Esophagus (tissue), 2 donors: ENCODE results near the gene DNAJB6. TPM values are rescaled to one million over a fixed set of nuclear protein-coding genes. Genes with fewer than 3 reads are reported as not detected.

Source experiments
- H3K27ac ChIP-seq, 2 donors: one replicate each; pipeline ENCODE4 v1.5.1; 2013; ENCODE audit warnings: low read depth in 2 of 2, mild to moderate bottlenecking in 2 of 2, inconsistent platforms in 1 of 2, low read length in 1 of 2, moderate library complexity in 1 of 2
- H3K27me3 ChIP-seq, 2 donors: one replicate each; pipeline ENCODE4 v1.6.1; 2013; ENCODE audit warnings: low read length in 2 of 2, control low read depth in 1 of 2, mild to moderate bottlenecking in 1 of 2; ENCODE audit not compliant: insufficient read depth in 2 of 2, control insufficient read depth in 1 of 2
- H3K36me3 ChIP-seq, 2 donors: one replicate each; pipeline ENCODE4 v1.6.1; 2013; ENCODE audit warnings: low read length in 1 of 2; ENCODE audit not compliant: control insufficient read depth in 2 of 2, insufficient read depth in 2 of 2
- H3K4me1 ChIP-seq, 2 donors: one replicate each; pipeline ENCODE4 v1.6.1; 2013; ENCODE audit warnings: low read length in 1 of 2; ENCODE audit not compliant: control insufficient read depth in 2 of 2, insufficient read depth in 2 of 2
- H3K4me3 ChIP-seq, 2 donors: one replicate each; pipeline ENCODE4 v1.5.1; 2013; ENCODE audit warnings: low read length in 2 of 2, mild to moderate bottlenecking in 2 of 2, low read depth in 1 of 2, moderate library complexity in 1 of 2
- H3K9me3 ChIP-seq, 2 donors: one replicate each; pipeline ENCODE4 v1.6.1; 2013; ENCODE audit warnings: mild to moderate bottlenecking in 2 of 2, low read depth in 1 of 2, low read length in 1 of 2, moderate library complexity in 1 of 2; ENCODE audit not compliant: control insufficient read depth in 2 of 2, insufficient read depth in 1 of 2
- WGBS, 2 donors: extraction: QIAGEN DNeasy Blood & Tissue Kit; methylation state at CpG; one replicate each; pipeline ENCODE4 v1.1.7; 2013; 5-methylcytosine and 5-hydroxymethylcytosine counted together
- polyA plus RNA-seq, 2 donors: library from polyadenylated mRNA; stranded (reverse); fragments of 200-250 nt; gene quantifications; one replicate each; pipeline ENCODE4 v1.2.3, GENCODE V29; 2013
- donor health status: healthy with polysubstance abuse.
- donor health status: Bipolar disorder and iron deficiency.

Gene DNAJB6
- polyA plus RNA-seq, 2 donors, result 96.0 to 118 TPM

- Histone ChIP-seq H3K4me1 (no peaks in the 10 kb centered on the region), H3K4me3 (no peak overlapping the region), H3K27ac (no peak overlapping the region), H3K9me3 (no peaks in the 10 kb centered on the region), H3K36me3 (peaks cover 0 to 12% of the 10 kb centered on the region in 2 donors), H3K27me3 (no peaks in the 10 kb centered on the region)
- WGBS, 2 donors, result 91% methylated on average over 23 of the region's 23 CpGs
Measured at GRCh38 chr7:157422279-157422678, 85.5 kb downstream of the DNAJB6 start.

GRCh38 chr7:157423348-157423747 lies 86.5 kb downstream of the DNAJB6 start:
- Histone ChIP-seq H3K4me3 (no peak overlapping the region), H3K36me3 (peaks cover 0 to 8% of the 10 kb centered on the region in 2 donors), H3K9me3 (no peaks in the 10 kb centered on the region), H3K4me1 (no peaks in the 10 kb centered on the region), H3K27ac (no peak overlapping the region), H3K27me3 (no peaks in the 10 kb centered on the region)
- WGBS, 2 donors, result 66 to 70% methylated on average over 12 of the region's 12 CpGs

DNA sequence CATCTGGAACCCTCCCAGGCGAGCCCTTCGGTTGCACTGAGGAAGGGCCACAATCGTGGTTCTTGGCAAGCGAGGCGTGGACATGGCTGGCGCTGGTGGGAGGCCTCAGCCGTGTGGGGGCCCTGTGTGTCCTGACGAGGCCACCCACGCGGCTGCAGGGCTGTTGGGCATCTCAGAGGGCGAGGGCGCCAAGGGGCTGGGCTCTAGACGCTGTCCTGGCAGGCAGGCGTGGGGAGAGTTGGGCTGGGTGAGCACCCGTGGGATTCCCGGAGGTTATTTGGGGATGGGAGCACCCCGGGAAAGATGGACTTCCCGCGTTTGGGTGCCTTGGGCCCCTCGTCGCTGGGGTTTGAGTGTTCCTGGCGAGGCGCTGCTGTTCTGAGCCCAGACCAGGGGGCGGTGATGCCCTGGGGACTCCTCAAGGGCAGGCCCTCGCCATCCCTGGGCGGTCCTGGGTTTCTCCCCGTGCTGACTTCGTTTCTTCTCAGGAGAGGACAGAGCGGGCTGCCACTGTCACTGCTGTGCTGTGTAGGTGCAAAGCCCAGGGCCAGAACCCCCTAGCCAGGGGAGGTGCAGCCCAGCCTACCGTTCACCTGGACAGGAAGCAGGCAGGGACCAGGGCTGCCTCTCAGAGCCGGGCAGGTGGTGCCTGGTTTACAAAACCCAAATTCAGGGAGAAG lies 87.2 kb downstream of the DNAJB6 start:
- H3K9me3 ChIP-seq, result no peaks in the 10 kb centered on the region
- H3K4me3 ChIP-seq, result no peak overlapping the region
- no peaks in the 10 kb centered on the region for H3K4me1 ChIP-seq
- 73 to 79% methylated on average over 31 of the region's 31 CpGs for WGBS, 2 donors
- H3K36me3 ChIP-seq, result peaks cover 0 to 5% of the 10 kb centered on the region in 2 donors
- H3K27ac ChIP-seq, result no peak overlapping the region
- H3K27me3 ChIP-seq, result no peaks in the 10 kb centered on the region

DNA sequence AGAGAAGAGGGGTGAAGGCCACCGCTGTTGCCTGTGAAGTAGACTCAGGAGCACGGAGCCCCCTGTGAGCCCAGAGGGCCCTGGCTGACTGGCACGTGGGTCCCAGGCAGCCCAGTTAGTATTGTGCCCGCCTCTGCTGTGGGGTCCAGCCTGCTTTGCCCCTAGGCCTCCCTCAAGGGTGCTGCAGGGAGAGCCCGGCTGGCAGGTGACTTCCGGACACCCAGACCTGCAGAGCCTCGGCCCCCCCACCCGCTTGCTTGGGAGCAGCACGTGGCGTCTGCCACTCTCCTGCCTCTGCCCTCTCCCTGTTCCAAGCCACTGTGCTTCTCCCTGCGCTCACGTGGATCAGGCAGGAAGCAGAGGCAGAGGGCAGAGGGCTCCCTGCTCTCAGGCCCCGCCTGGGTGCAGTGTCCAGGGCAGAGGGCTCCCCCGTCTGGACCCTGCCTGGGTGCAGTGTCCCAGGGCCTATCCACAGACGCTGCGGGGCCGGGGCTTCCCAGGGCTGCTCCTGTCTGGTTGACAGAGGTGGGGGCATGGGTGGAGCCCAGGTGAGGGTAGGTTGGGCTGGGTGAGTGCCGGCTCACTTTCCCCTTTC lies 88.4 kb downstream of the DNAJB6 start:
- WGBS, 2 donors, result 63 to 66% methylated on average over 17 to 18 of the region's 18 CpGs
- H3K27ac ChIP-seq, result no peak overlapping the region
- H3K27me3 ChIP-seq, result no peaks in the 10 kb centered on the region
- H3K9me3 ChIP-seq, result no peaks in the 10 kb centered on the region
- H3K36me3 ChIP-seq, result peaks cover 0 to 5% of the 10 kb centered on the region in 2 donors
- H3K4me3 ChIP-seq, result no peak overlapping the region
- H3K4me1 ChIP-seq, result no peaks in the 10 kb centered on the region

DNA sequence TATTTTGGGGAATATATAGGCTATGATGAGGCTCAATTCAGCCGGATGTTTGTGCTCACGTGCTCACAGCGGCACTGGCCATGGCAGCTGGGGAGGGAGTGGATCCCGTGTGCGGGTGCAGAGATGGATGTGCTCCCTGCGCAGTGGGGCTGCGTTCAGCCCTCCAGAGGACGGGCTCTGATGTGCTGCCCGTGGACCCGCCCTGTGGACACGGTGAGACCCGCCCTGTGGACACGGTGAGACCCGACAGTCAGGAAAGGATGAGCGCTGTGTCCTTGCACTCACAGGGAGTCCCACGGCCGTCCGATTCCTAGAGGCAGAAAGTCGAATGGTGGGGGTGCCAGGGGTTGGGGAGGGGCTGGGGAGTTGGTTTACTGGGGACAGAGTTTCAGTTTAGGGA lies 89.0 kb downstream of the DNAJB6 start:
- 84 to 87% methylated on average over 18 to 19 of the region's 19 CpGs for whole genome bisulfite sequencing, 2 donors
- H3K27ac ChIP-seq, result no peak overlapping the region
- H3K9me3 ChIP-seq, result no peaks in the 10 kb centered on the region
- no peaks in the 10 kb centered on the region for H3K27me3 ChIP-seq
- H3K4me1 ChIP-seq, result no peaks in the 10 kb centered on the region
- no peak overlapping the region for H3K4me3 ChIP-seq
- H3K36me3 ChIP-seq, result peaks cover 0 to 5% of the 10 kb centered on the region in 2 donors

- H3K27me3 ChIP-seq, result no peaks in the 10 kb centered on the region
- no peak overlapping the region for H3K4me3 ChIP-seq
- peaks cover 0 to 5% of the 10 kb centered on the region in 2 donors for H3K36me3 ChIP-seq
- H3K27ac ChIP-seq, result no peak overlapping the region
- 86 to 89% methylated on average over 39 to 42 of the region's 42 CpGs for WGBS, 2 donors
- no peaks in the 10 kb centered on the region for H3K9me3 ChIP-seq
- H3K4me1 ChIP-seq, result no peaks in the 10 kb centered on the region
Measured at GRCh38 chr7:157426463-157427301, 89.9 kb downstream of the DNAJB6 start.

GRCh38 chr7:157427811-157428553 lies 91.2 kb downstream of the DNAJB6 start:
- H3K4me3 ChIP-seq, result no peak overlapping the region
- H3K4me1 ChIP-seq, result peaks cover 0 to 5% of the 10 kb centered on the region in 2 donors
- no peaks in the 10 kb centered on the region for H3K9me3 ChIP-seq
- peaks cover 0 to 2% of the 10 kb centered on the region in 2 donors for H3K36me3 ChIP-seq
- H3K27me3 ChIP-seq, result no peaks in the 10 kb centered on the region
- WGBS, 2 donors, result 85 to 88% methylated on average over 23 of the region's 23 CpGs
- H3K27ac ChIP-seq, result no peak overlapping the region

DNA sequence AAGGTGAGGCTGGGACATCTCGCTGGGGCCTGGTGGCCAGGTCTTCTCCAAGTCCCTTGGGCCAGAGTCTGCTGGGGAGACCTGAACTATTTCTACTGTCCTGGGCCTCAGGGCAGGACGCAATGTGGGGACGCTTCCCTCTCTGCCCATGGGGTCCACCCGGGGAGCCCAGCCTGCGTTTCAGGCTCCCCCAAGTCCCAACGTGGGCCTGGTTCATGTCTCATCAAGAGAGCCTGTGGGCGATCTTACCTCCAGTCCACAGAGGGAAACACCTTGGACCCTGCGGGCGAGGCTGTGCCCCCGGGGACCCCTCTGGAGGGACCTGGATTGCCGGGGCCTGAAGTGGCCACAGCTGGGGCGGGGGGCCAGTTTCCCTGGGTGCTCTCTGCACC lies 91.7 kb downstream of the DNAJB6 start:
- no peak overlapping the region for H3K4me3 ChIP-seq
- peaks cover 0 to 8% of the 10 kb centered on the region in 2 donors for H3K4me1 ChIP-seq

GRCh38 chr7:157429001-157429679 lies 92.3 kb downstream of the DNAJB6 start:
- Histone ChIP-seq H3K4me3 (no peak overlapping the region), H3K4me1 (peaks cover 0 to 8% of the 10 kb centered on the region in 2 donors)
- WGBS, 2 donors, result 72% methylated on average over 15 of the region's 15 CpGs

More for the DNA sequence above, 91.7 kb downstream of the DNAJB6 start:
- Histone ChIP-seq H3K27ac (no peak overlapping the region), H3K36me3 (peaks cover 0 to 2% of the 10 kb centered on the region in 2 donors), H3K9me3 (no peaks in the 10 kb centered on the region), H3K27me3 (no peaks in the 10 kb centered on the region)
- WGBS, 2 donors, result 84 to 87% methylated on average over 12 of the region's 12 CpGs

More at GRCh38 chr7:157429001-157429679, 92.3 kb downstream of the DNAJB6 start:
- Histone ChIP-seq H3K27ac (no peak overlapping the region), H3K9me3 (no peaks in the 10 kb centered on the region), H3K36me3 (peaks cover 0 to 2% of the 10 kb centered on the region in 2 donors), H3K27me3 (peaks cover 0 to under 1% of the 10 kb centered on the region in 2 donors)
